H9 (cell line): ENCODE data around the gene PTPRJ. TPM values are rescaled to one million over a fixed set of nuclear protein-coding genes. Genes with fewer than 3 reads are reported as not detected.

Experiments
- DNase-seq: peaks from one replicate; pipeline ENCODE4 v3.0.0-alpha.2; 2017
- H2AFZ ChIP-seq: one replicate; pipeline ENCODE4 v1.6.1; 2013; ENCODE audit warnings: mild to moderate bottlenecking, low read length, control low read depth, moderate library complexity
- H2AK5ac ChIP-seq: 2 replicates; pipeline ENCODE4 v1.6.1; 2013; ENCODE audit warnings: low read length, control low read depth, mixed read lengths; ENCODE audit not compliant: insufficient read length
- H2BK120ac ChIP-seq: one replicate; pipeline ENCODE4 v1.6.1; 2013; ENCODE audit warnings: low read depth, mild to moderate bottlenecking, low read length, control low read depth, inconsistent platforms; ENCODE audit not compliant: poor library complexity, severe bottlenecking
- H2BK12ac ChIP-seq: 2 replicates; pipeline ENCODE4 v1.6.1; 2013; ENCODE audit warnings: low read length, control low read depth, mixed read lengths, low read depth; ENCODE audit not compliant: insufficient read length
- H2BK15ac ChIP-seq: 2 replicates; pipeline ENCODE4 v1.6.1; 2013; ENCODE audit warnings: low read depth, low read length, control low read depth
- H2BK20ac ChIP-seq: one replicate; pipeline ENCODE4 v1.6.1; 2013; ENCODE audit warnings: low read depth, mild to moderate bottlenecking, low read length, control low read depth, inconsistent platforms; ENCODE audit not compliant: poor library complexity, severe bottlenecking
- H2BK5ac ChIP-seq: 2 replicates; pipeline ENCODE4 v1.6.1; 2013; ENCODE audit warnings: low read length, control low read depth, mixed read lengths; ENCODE audit not compliant: insufficient read length
- H3K14ac ChIP-seq: 2 replicates; pipeline ENCODE4 v1.6.1; 2013; ENCODE audit warnings: low read length, control low read depth; ENCODE audit not compliant: insufficient read depth
- H3K18ac ChIP-seq: 2 replicates; pipeline ENCODE4 v1.6.1; 2013; ENCODE audit warnings: low read depth, mild to moderate bottlenecking, mixed read lengths, low read length, control low read depth; ENCODE audit not compliant: insufficient read length
- H3K23ac ChIP-seq: 2 replicates; pipeline ENCODE4 v1.6.1; 2013; ENCODE audit warnings: low read length, control low read depth, mixed read lengths, low read depth; ENCODE audit not compliant: insufficient read length
- H3K23me2 ChIP-seq: 2 replicates; pipeline ENCODE4 v1.6.1; 2013; ENCODE audit warnings: low read depth, mild to moderate bottlenecking, mixed read lengths, low read length, control low read depth; ENCODE audit not compliant: insufficient read length, poor library complexity, severe bottlenecking
- H3K27ac ChIP-seq: 2 replicates; pipeline ENCODE4 v1.5.1; 2013; ENCODE audit warnings: low read length, control low read depth, mixed read lengths, low read depth; ENCODE audit not compliant: insufficient read length
- H3K27me3 ChIP-seq: 2 replicates; pipeline ENCODE4 v1.6.1; 2013; ENCODE audit warnings: low read length, control low read depth, inconsistent platforms; ENCODE audit not compliant: insufficient read depth
- H3K4ac ChIP-seq: 2 replicates; pipeline ENCODE4 v1.6.1; 2013; ENCODE audit warnings: low read depth, mild to moderate bottlenecking, control low read depth, inconsistent platforms, low read length, moderate library complexity
- H3K4me1 ChIP-seq: 2 replicates; pipeline ENCODE4 v1.6.1; 2013; ENCODE audit warnings: low read length, control low read depth, inconsistent platforms; ENCODE audit not compliant: insufficient read depth
- H3K4me2 ChIP-seq: 2 replicates; pipeline ENCODE4 v1.6.1; 2013; ENCODE audit warnings: low read length, control low read depth, mixed read lengths; ENCODE audit not compliant: insufficient read length, insufficient read depth
- H3K56ac ChIP-seq: 2 replicates; pipeline ENCODE4 v1.6.1; 2013; ENCODE audit warnings: low read depth, mild to moderate bottlenecking, mixed read lengths, low read length, control low read depth; ENCODE audit not compliant: insufficient read length
- H3K79me1 ChIP-seq: 2 replicates; pipeline ENCODE4 v1.6.1; 2013; ENCODE audit warnings: low read depth, mild to moderate bottlenecking, moderate library complexity, low read length, control low read depth, inconsistent platforms; ENCODE audit not compliant: insufficient read depth, poor library complexity, severe bottlenecking
- H3K79me2 ChIP-seq: 2 replicates; pipeline ENCODE4 v1.6.1; 2013; ENCODE audit warnings: low read length, control low read depth, inconsistent platforms; ENCODE audit not compliant: insufficient read depth
- H3K9ac ChIP-seq: 2 replicates; pipeline ENCODE4 v1.6.1; 2013; ENCODE audit warnings: low read length, control low read depth, mixed read lengths; ENCODE audit not compliant: insufficient read length; ENCODE audit errors: extremely low read depth
- H3K9me3 ChIP-seq: one replicate; pipeline ENCODE4 v1.6.1; 2013; ENCODE audit warnings: low read depth, low read length, inconsistent platforms; ENCODE audit not compliant: control insufficient read depth
- H3T11ph ChIP-seq: one replicate; pipeline ENCODE4 v1.6.1; 2013; ENCODE audit warnings: mild to moderate bottlenecking, low read length, control low read depth, inconsistent platforms
- H4K20me1 ChIP-seq: one replicate; pipeline ENCODE4 v1.6.1; 2013; ENCODE audit not compliant: control insufficient read depth, insufficient read length, insufficient read depth
- H4K5ac ChIP-seq: 2 replicates; pipeline ENCODE4 v1.6.1; 2013; ENCODE audit warnings: low read depth, mild to moderate bottlenecking, mixed read lengths, low read length, control low read depth; ENCODE audit not compliant: insufficient read length
- H4K8ac ChIP-seq: replicated peaks from 2 replicates; pipeline ENCODE4 v1.6.1; 2013; ENCODE audit warnings: low read length, control low read depth, mixed read lengths, low read depth; ENCODE audit not compliant: insufficient read length
- H4K91ac ChIP-seq: 2 replicates; pipeline ENCODE4 v1.6.1; 2013; ENCODE audit warnings: low read depth, mild to moderate bottlenecking, moderate library complexity, mixed read lengths, low read length, control low read depth; ENCODE audit not compliant: insufficient read length
- H3K27ac Mint-ChIP-seq, 3 experiments: 2 replicates in 2 of 3; 3 replicates in 1 of 3; pipeline ENCODE4 v1.8.0; 2020 to 2021; ENCODE audit warnings: mixed read lengths in 3 of 3, mild to moderate bottlenecking in 1 of 3, moderate library complexity in 1 of 3
- H3K27me3 Mint-ChIP-seq: 2 replicates; pipeline ENCODE4 v1.8.0; 2021; ENCODE audit warnings: low read depth, mild to moderate bottlenecking, moderate library complexity, mixed read lengths
- H3K36me3 Mint-ChIP-seq, 3 experiments: 2 replicates in 2 of 3; 3 replicates in 1 of 3; pipeline ENCODE4 v1.8.0; 2020 to 2021; ENCODE audit warnings: low read depth in 3 of 3, mixed read lengths in 3 of 3; ENCODE audit not compliant: insufficient read depth in 1 of 3
- H3K4me1 Mint-ChIP-seq, 2 experiments: 2 replicates each; pipeline ENCODE4 v1.8.0; 2020; ENCODE audit warnings: mixed read lengths in 2 of 2
- H3K4me3 Mint-ChIP-seq, 2 experiments: 2 replicates in 1 of 2; 3 replicates in 1 of 2; pipeline ENCODE4 v1.8.0; 2020 to 2021; ENCODE audit warnings: mild to moderate bottlenecking in 2 of 2, mixed read lengths in 2 of 2, moderate library complexity in 1 of 2
- H3K9me3 Mint-ChIP-seq, 2 experiments: 2 replicates in 1 of 2; 3 replicates in 1 of 2; pipeline ENCODE4 v1.8.0; 2020; ENCODE audit warnings: mild to moderate bottlenecking in 2 of 2, mixed read lengths in 2 of 2, moderate library complexity in 1 of 2
- WGBS: extraction: QIAGEN DNeasy Blood & Tissue Kit; methylation state at CpG from one replicate; pipeline ENCODE4 v1.1.7; 2013; ENCODE audit warnings: missing lambda C conversion rate, low lambda C conversion rate, mixed read lengths; ENCODE audit not compliant: insufficient read length; ENCODE audit errors: extremely low coverage; 5-methylcytosine and 5-hydroxymethylcytosine counted together
- total RNA-seq: library from RNA; stranded (reverse); gene quantifications from 2 replicates; pipeline ENCODE4 v1.2.1, GENCODE V29; 2021
- TF ChIP-seq, protein P1 (sequence below): fragments of 200-600 bp; sonication (generic); conservative IDR thresholded peaks from 3 replicates; pipeline ENCODE4 v1.8.0; 2021; ENCODE audit warnings: antibody characterized with exemption, mild to moderate bottlenecking

PTPRJ gene
- total RNA-seq, 1 experiment from 2014 or later, result 10.6 TPM

DNA sequence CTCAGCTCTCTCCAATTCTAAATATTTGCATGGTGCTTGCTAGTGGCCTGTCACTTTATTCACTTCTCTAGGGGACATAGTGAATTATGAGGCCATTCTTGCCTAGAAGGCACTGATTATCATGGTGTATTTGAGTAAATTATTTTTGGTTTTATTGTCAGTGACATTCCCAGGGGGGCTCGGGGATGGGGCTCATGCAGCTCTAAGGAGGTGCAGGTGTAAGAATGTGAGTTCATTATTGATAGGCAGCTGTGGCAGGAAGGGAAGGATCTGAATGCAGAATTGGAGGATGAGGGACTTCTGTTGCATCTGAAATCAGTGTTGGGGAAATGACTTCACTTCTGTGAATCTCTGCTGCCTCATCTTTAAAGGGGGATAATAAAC lies 182.5 kb downstream of the PTPRJ start:
- no peak overlapping the region for H2BK120ac ChIP-seq
- H3K4me1 ChIP-seq, result peaks cover 2% of the 10 kb centered on the region; the same call in 1 of the 2 replicates
- H4K20me1 ChIP-seq, result no peaks in the 10 kb centered on the region
- no peak overlapping the region for H3T11ph ChIP-seq
- H3K14ac ChIP-seq, result no peak overlapping the region
- H3K27me3 ChIP-seq, result no peaks in the 10 kb centered on the region
- peaks cover 2% of the 10 kb centered on the region for H3K23me2 ChIP-seq
- Mint-ChIP-seq H3K36me3 (peaks cover 0 to 7% (median 4%) of the 10 kb centered on the region in 3 experiments; a peak in 3 of 7 replicates), H3K9me3 (no peaks in the 10 kb centered on the region), H3K27me3 (no peaks in the 10 kb centered on the region), H3K4me1 (peaks cover 0 to 4% of the 10 kb centered on the region in 2 experiments; a peak in 2 of 4 replicates), H3K27ac (peak overlapping the region in 1 of 3 experiments; percentile 5; a peak in 1 of 7 replicates), H3K4me3 (no peak overlapping the region)
- H3K79me1 ChIP-seq, result no peaks in the 10 kb centered on the region
- H3K23ac ChIP-seq, result no peak overlapping the region
- no peak overlapping the region for H2BK5ac ChIP-seq
- H3K4ac ChIP-seq, result no peak overlapping the region
- no peak overlapping the region for H4K91ac ChIP-seq
- no peak overlapping the region for H2BK15ac ChIP-seq
- no peak overlapping the region for H4K8ac ChIP-seq
- H3K27ac ChIP-seq, result no peak overlapping the region
- H3K79me2 ChIP-seq, result no peaks in the 10 kb centered on the region
- no peak overlapping the region for H2AFZ ChIP-seq
- no CpG with 5 or more reads among the region's 1 CpG for WGBS
- H3K18ac ChIP-seq, result no peak overlapping the region
- no peak overlapping the region for H3K9ac ChIP-seq
- no peak for DNase-seq
- H2BK20ac ChIP-seq, result no peak overlapping the region
- H3K56ac ChIP-seq, result no peak overlapping the region
- no peak overlapping the region for H3K4me2 ChIP-seq
- no peaks in the 10 kb centered on the region for H3K9me3 ChIP-seq
- no peak overlapping the region for H2BK12ac ChIP-seq
- TF ChIP-seq, protein P1, sequence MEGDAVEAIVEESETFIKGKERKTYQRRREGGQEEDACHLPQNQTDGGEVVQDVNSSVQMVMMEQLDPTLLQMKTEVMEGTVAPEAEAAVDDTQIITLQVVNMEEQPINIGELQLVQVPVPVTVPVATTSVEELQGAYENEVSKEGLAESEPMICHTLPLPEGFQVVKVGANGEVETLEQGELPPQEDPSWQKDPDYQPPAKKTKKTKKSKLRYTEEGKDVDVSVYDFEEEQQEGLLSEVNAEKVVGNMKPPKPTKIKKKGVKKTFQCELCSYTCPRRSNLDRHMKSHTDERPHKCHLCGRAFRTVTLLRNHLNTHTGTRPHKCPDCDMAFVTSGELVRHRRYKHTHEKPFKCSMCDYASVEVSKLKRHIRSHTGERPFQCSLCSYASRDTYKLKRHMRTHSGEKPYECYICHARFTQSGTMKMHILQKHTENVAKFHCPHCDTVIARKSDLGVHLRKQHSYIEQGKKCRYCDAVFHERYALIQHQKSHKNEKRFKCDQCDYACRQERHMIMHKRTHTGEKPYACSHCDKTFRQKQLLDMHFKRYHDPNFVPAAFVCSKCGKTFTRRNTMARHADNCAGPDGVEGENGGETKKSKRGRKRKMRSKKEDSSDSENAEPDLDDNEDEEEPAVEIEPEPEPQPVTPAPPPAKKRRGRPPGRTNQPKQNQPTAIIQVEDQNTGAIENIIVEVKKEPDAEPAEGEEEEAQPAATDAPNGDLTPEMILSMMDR, result no peak
- no peak overlapping the region for H4K5ac ChIP-seq
- no peak overlapping the region for H2AK5ac ChIP-seq
